Karpas-422 (cell line): ENCODE data around the gene SKAP1. TPM values are rescaled to one million over a fixed set of nuclear protein-coding genes. Genes with fewer than 3 reads are reported as not detected.

Experiments used
- DNase-seq: peaks from one replicate; pipeline ENCODE4 v3.0.0-alpha.2; 2015
- H2AFZ ChIP-seq: fragments of 200-600 bp; sonication (generic); 2 replicates; pipeline ENCODE4 v1.6.1; 2014; ENCODE audit warnings: antibody characterized with exemption, low read length, mixed read lengths
- H3K27ac ChIP-seq: fragments of 200-600 bp; sonication (generic); 2 replicates; pipeline ENCODE4 v1.5.1; 2014; ENCODE audit warnings: mild to moderate bottlenecking, low read length, moderate library complexity
- H3K27me3 ChIP-seq: fragments of 200-600 bp; sonication (generic); 2 replicates; pipeline ENCODE4 v1.6.1; 2014; ENCODE audit warnings: low read length, mixed read lengths
- H3K36me3 ChIP-seq: fragments of 200-600 bp; sonication (generic); 2 replicates; pipeline ENCODE4 v1.6.1; 2014; ENCODE audit warnings: low read length, mixed read lengths; ENCODE audit not compliant: insufficient read depth
- H3K4me1 ChIP-seq: fragments of 200-600 bp; sonication (generic); 2 replicates; pipeline ENCODE4 v1.6.1; 2014; ENCODE audit warnings: mild to moderate bottlenecking, low read length, mixed read lengths
- H3K4me2 ChIP-seq: fragments of 200-600 bp; sonication (generic); 2 replicates; pipeline ENCODE4 v1.6.1; 2014; ENCODE audit warnings: low read length, low read depth, mild to moderate bottlenecking; ENCODE audit not compliant: poor library complexity, severe bottlenecking
- H3K4me3 ChIP-seq: fragments of 200-600 bp; sonication (generic); 2 replicates; pipeline ENCODE4 v1.5.1; 2014; ENCODE audit warnings: mild to moderate bottlenecking, antibody characterized with exemption, low read length, mixed read lengths
- H3K79me2 ChIP-seq: fragments of 200-600 bp; sonication (generic); 2 replicates; pipeline ENCODE4 v1.6.1; 2014; ENCODE audit warnings: mild to moderate bottlenecking, low read length, mixed read lengths
- H3K9ac ChIP-seq: fragments of 200-600 bp; sonication (generic); 2 replicates; pipeline ENCODE4 v1.6.0; 2014; ENCODE audit warnings: low read length
- H3K9me2 ChIP-seq: fragments of 200-600 bp; sonication (generic), shearing (Covaris generic); replicated peaks from 2 replicates; pipeline ENCODE4 v1.6.0; 2014; ENCODE audit warnings: mild to moderate bottlenecking, low read length, moderate library complexity; ENCODE audit not compliant: insufficient read depth
- H3K9me3 ChIP-seq: fragments of 300-700, 200-600 bp; sonication (generic); 2 replicates; pipeline ENCODE4 v1.6.1; 2014; ENCODE audit warnings: low read length, mixed read lengths
- H4K20me1 ChIP-seq: fragments of 200-600 bp; sonication (generic); 2 replicates; pipeline ENCODE4 v1.6.1; 2014; ENCODE audit warnings: mild to moderate bottlenecking, antibody characterized with exemption, low read length, low read depth; ENCODE audit not compliant: insufficient read depth
- total RNA-seq: library from RNA; depleted of rRNA; stranded (reverse); fragments of >200 nt; shearing (Covaris generic); gene quantifications from 2 replicates; pipeline ENCODE4 v1.2.3, GENCODE V29; 2014; ENCODE audit warnings: low replicate concordance

Gene SKAP1
- total RNA-seq, 1 experiment from 2014 or later, result 1.2 TPM

DNA sequence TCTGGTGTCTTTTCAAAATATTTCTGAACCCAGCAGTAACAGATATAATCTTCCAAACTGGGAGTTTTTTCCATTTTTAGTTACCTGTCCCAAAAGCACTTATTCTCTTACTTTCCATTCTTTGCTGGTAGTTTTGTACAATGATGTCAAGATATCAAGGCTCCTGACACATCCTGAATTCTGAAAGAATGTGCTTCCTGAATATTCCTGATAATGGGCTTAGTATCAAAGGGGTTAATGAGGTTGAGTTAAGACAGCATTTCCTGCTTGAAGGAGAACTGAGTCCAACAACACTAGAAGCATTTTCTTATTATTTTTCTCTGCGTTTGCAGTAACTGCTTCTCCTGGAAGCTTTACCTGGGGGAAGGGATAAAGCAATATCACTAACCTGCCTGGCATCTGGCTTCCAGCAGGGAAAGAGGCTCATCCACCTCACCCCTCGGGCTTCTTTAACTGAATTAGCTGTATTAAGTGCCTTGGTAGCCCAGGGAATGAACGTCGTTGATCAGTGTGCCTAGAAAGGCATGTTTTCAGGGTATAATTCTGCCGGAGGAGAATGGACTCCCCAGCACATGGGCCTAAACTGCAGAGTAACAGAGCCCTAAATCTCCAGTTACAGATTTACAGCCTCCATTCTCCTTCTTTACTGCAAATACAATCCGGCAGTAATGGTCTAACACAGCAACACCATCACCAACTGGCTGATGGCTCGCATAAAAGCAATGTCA is 188.1 kb downstream of the SKAP1 start:
- no peaks in the 10 kb centered on the region for H3K36me3 ChIP-seq
- H3K27me3 ChIP-seq, result no peaks in the 10 kb centered on the region
- no peak for DNase-seq
- no peaks in the 10 kb centered on the region for H3K9me2 ChIP-seq
- H3K9ac ChIP-seq, result no peak overlapping the region
- H3K4me3 ChIP-seq, result no peak overlapping the region
- peaks cover 6% of the 10 kb centered on the region for H3K4me1 ChIP-seq
- H3K79me2 ChIP-seq, result no peaks in the 10 kb centered on the region
- H3K27ac ChIP-seq, result no peak overlapping the region
- H3K4me2 ChIP-seq, result no peak overlapping the region
- H2AFZ ChIP-seq, result no peak overlapping the region
- H4K20me1 ChIP-seq, result no peaks in the 10 kb centered on the region
- no peaks in the 10 kb centered on the region for H3K9me3 ChIP-seq

- no peaks in the 10 kb centered on the region for H3K36me3 ChIP-seq
- H3K9me3 ChIP-seq, result no peaks in the 10 kb centered on the region
- H3K27ac ChIP-seq, result no peak overlapping the region
- no peak overlapping the region for H2AFZ ChIP-seq
- no peak for DNase-seq
- H3K4me1 ChIP-seq, result peaks cover 6% of the 10 kb centered on the region
- no peak overlapping the region for H3K9ac ChIP-seq
- no peak overlapping the region for H3K4me2 ChIP-seq
- H3K9me2 ChIP-seq, result no peaks in the 10 kb centered on the region
- no peaks in the 10 kb centered on the region for H4K20me1 ChIP-seq
- H3K4me3 ChIP-seq, result no peak overlapping the region
- no peaks in the 10 kb centered on the region for H3K27me3 ChIP-seq
- no peaks in the 10 kb centered on the region for H3K79me2 ChIP-seq
These were observed 188.9 kb downstream of the SKAP1 start for GRCh38 chr17:48241131-48241591.

DNA sequence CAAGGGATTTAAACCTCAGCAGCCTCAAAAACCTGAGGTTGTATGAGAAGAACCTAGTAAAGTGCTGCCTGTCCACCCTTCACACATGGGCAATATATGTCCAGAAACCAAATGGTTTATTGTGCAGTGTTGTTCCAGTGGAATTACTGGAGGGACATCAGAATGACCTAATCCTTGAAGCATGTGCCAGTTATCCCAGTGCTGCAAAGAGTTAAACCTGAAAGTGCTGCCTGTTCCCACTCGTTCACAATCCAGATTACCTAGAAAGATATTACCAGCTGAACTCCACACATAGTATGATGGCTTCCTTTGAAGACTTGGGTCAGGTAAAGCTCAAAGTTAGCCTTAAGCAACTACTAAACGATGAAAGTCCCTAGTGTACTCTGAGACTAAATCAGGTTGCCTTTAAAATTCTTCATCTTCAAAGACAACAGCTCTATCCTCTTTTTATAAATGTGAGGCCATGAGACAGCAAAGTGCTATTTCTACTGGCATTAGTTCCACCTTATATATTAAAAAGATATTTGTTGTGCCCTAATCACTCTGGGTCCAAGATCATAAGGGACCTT is 189.4 kb downstream of the SKAP1 start:
- no peaks in the 10 kb centered on the region for H3K79me2 ChIP-seq
- H3K9me3 ChIP-seq, result no peaks in the 10 kb centered on the region
- no peaks in the 10 kb centered on the region for H4K20me1 ChIP-seq
- no peak overlapping the region for H3K4me3 ChIP-seq
- no peak overlapping the region for H3K9ac ChIP-seq
- peaks cover 6% of the 10 kb centered on the region for H3K4me1 ChIP-seq
- no peaks in the 10 kb centered on the region for H3K36me3 ChIP-seq
- no peak overlapping the region for H3K4me2 ChIP-seq
- H3K9me2 ChIP-seq, result no peaks in the 10 kb centered on the region
- no peak for DNase-seq
- no peak overlapping the region for H3K27ac ChIP-seq
- no peaks in the 10 kb centered on the region for H3K27me3 ChIP-seq
- no peak overlapping the region for H2AFZ ChIP-seq

DNA sequence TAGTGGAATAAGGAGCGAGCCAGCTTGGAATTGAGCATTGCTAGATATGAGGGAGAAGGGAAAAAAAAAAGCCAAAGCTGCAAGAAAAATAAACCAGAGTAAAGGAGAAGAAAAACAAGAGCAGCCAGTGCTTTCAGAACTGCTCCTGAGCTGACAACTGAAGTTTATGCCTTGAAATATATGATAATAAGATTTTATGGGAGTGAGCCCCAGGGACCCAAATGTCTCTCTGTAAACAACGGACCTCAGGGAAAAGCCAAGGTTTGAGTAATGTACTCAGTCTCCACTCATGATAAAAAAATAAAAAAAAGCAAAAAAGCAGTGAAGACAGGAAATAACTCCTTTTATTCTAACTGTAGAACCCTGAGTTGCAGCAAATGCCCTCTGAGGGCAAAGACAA is 189.9 kb downstream of the SKAP1 start:
- Histone ChIP-seq H3K27ac (no peak overlapping the region), H3K36me3 (no peaks in the 10 kb centered on the region), H3K9me3 (no peaks in the 10 kb centered on the region), H3K4me3 (no peak overlapping the region), H4K20me1 (no peaks in the 10 kb centered on the region), H3K79me2 (no peaks in the 10 kb centered on the region), H2AFZ (no peak overlapping the region), H3K4me1 (peaks cover 6% of the 10 kb centered on the region), H3K27me3 (no peaks in the 10 kb centered on the region), H3K9me2 (no peaks in the 10 kb centered on the region), H3K4me2 (no peak overlapping the region), H3K9ac (no peak overlapping the region)
- DNase-seq, result no peak

- H2AFZ ChIP-seq, result no peak overlapping the region
- no peak for DNase-seq
- H3K36me3 ChIP-seq, result no peaks in the 10 kb centered on the region
- H3K9ac ChIP-seq, result no peak overlapping the region
- H3K27ac ChIP-seq, result no peak overlapping the region
- no peaks in the 10 kb centered on the region for H3K79me2 ChIP-seq
- H3K9me2 ChIP-seq, result no peaks in the 10 kb centered on the region
- H4K20me1 ChIP-seq, result no peaks in the 10 kb centered on the region
- no peaks in the 10 kb centered on the region for H3K27me3 ChIP-seq
- no peak overlapping the region for H3K4me3 ChIP-seq
- H3K9me3 ChIP-seq, result no peaks in the 10 kb centered on the region
- H3K4me1 ChIP-seq, result peaks cover 6% of the 10 kb centered on the region
- no peak overlapping the region for H3K4me2 ChIP-seq
These were observed 190.4 kb downstream of the SKAP1 start for GRCh38 chr17:48239603-48239995.

DNA sequence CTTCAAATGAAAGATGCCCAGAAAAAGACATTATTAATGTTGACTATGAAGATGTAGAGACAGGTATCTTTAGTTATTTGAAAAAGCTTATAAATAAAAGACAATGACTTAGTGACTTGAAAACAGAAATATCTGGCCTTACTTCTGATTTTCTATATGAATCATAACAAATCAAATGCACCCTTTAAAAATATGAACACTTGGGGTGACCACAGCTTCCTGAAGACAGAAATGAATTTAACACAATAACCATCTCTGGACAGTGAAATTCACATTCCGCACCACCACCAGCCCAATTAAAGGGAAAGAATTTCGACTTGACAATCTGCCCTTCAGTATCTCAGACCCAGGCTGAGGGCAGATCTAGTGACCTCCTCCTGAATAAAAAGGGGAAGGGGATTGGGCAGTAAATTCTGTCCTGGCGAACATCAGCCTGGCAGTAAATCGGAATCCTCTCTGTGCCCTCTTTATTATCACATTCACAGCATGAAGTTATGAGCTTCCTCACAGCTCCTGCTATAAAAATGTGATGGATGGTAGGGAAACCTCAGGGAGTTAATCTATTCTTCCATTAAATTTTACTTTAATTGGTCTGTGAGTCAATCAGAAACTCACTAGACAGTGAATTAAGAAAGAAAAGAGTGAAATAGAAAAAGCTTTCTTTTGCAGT is 190.9 kb downstream of the SKAP1 start:
- Histone ChIP-seq H3K9me3 (no peaks in the 10 kb centered on the region), H3K9ac (no peak overlapping the region), H4K20me1 (no peaks in the 10 kb centered on the region), H3K9me2 (no peaks in the 10 kb centered on the region), H3K4me3 (no peak overlapping the region), H3K79me2 (no peaks in the 10 kb centered on the region), H3K27ac (no peak overlapping the region), H3K4me1 (peaks cover 6% of the 10 kb centered on the region), H3K4me2 (no peak overlapping the region), H3K36me3 (no peaks in the 10 kb centered on the region), H2AFZ (no peak overlapping the region), H3K27me3 (no peaks in the 10 kb centered on the region)
- DNase-seq, result no peak

GRCh38 chr17:48237456-48237855 is 192.6 kb downstream of the SKAP1 start:
- Histone ChIP-seq H3K79me2 (no peaks in the 10 kb centered on the region), H4K20me1 (no peaks in the 10 kb centered on the region), H3K27me3 (no peaks in the 10 kb centered on the region), H3K9me2 (no peaks in the 10 kb centered on the region), H3K36me3 (no peaks in the 10 kb centered on the region), H3K27ac (no peak overlapping the region), H3K4me3 (no peak overlapping the region), H2AFZ (no peak overlapping the region), H3K4me1 (no peaks in the 10 kb centered on the region), H3K9me3 (no peaks in the 10 kb centered on the region), H3K9ac (no peak overlapping the region), H3K4me2 (no peak overlapping the region)
- no peak for DNase-seq

- Histone ChIP-seq H3K4me3 (no peak overlapping the region), H3K4me2 (no peak overlapping the region), H3K9me3 (no peaks in the 10 kb centered on the region), H3K36me3 (no peaks in the 10 kb centered on the region), H3K9ac (no peak overlapping the region), H3K4me1 (no peaks in the 10 kb centered on the region), H2AFZ (no peak overlapping the region), H3K27ac (no peak overlapping the region), H3K9me2 (no peaks in the 10 kb centered on the region), H3K27me3 (no peaks in the 10 kb centered on the region), H4K20me1 (no peaks in the 10 kb centered on the region), H3K79me2 (no peaks in the 10 kb centered on the region)
- no peak for DNase-seq
These were observed 193.3 kb downstream of the SKAP1 start for GRCh38 chr17:48236681-48237134.
